ENCODE data around the gene TPSG1. TPM values are rescaled to one million over a fixed set of nuclear protein-coding genes. Genes with fewer than 3 reads are reported as not detected.

The TPSG1 gene
- total and polyA plus RNA-seq, 2 of the 13 experiments (the other 11 are each of a cell fraction or from before 2014, with no cell fraction given) = not detected

DNA sequence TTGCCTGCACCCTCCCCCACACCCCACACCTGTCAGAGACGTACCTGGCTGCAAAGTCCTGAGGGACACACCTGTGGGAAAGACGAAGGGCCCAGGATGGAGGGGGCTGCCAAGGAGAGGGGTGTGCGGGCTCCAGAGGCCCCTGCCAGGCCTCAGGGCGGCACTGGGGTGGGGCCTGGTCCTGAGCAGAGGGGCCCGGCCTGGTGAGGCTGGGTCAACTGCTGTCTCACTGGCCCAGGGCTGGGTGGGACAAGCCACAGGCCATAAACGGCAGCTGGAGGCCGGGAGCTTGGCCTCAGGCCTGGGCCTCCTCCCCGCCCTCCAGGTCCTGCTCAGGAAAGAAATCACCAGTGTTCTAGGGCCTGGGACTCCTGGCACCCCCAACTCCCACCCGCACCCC is 510 bp downstream of the TPSG1 start:
- Histone ChIP-seq H3K27ac (ENCODE audit: extremely low read length, insufficient read depth, low read length) (no peak overlapping the region), H3K4me1 (ENCODE audit: insufficient read depth, low read length) (peaks cover 10% of the 10 kb centered on the region), H2AFZ (ENCODE audit: low read length) (no peak overlapping the region), H3K9me3 (ENCODE audit: low read length) (no peaks in the 10 kb centered on the region), H3K4me3 (replicated peaks in 1 of 3; ENCODE audit: insufficient read depth in 1 of 3, low read depth in 2 of 3, low read length in 3 of 3) (no peak overlapping the region), H4K20me1 (ENCODE audit: insufficient read depth, low read length) (no peaks in the 10 kb centered on the region), H3K36me3 (replicated peaks in 1 of 2; ENCODE audit: control insufficient read depth in 1 of 2, insufficient read depth in 2 of 2, low read length in 2 of 2) (no peaks in the 10 kb centered on the region), H3K9ac (ENCODE audit: insufficient read depth, low read depth, low read length) (no peak overlapping the region), H3K4me2 (ENCODE audit: low read depth, low read length) (no peak overlapping the region), H3K27me3 (ENCODE audit: control insufficient read depth in 1 of 2, insufficient read depth in 2 of 2, low read length in 2 of 2) (peaks cover 10 to 44% of the 10 kb centered on the region in 2 experiments; a peak in 4 of 5 replicates), H3K79me2 (ENCODE audit: insufficient read depth, low read length) (no peaks in the 10 kb centered on the region)
- DNase-seq (ENCODE audit: low spot score) = no peak
- ChIA-PET POLR2A (interaction anchor here (0.6 kb wide), 1 partner anchor 18 kb away, joined by 4 read pairs; no protein-coding TSS in a partner anchor), CTCF (ENCODE audit: low intra/inter-chr PET ratio, low total read pairs) (no interaction called here)
- in situ Hi-C loops (cut with HindIII; ENCODE audit: extremely low pct_ligation_motif_present, low pct_unique_long_range_greater_than_20kb) = loop anchor here (25.0 kb wide), 1 partner anchor 412 kb away; the partner anchor contains the start of gene GNG13
- intact Hi-C loops (cut with micrococcal nuclease; ENCODE audit: unreplicated experiment) = no loop called here
- FAIRE-seq = no peak
- no peak for ATAC-seq
- 7% methylated on average over 3 of the region's 9 CpGs for WGBS (ENCODE audit: low lambda C conversion rate)
- BruUV-seq (replicated peaks) = no TSS peak
- no peak for TF ChIP-seq STAT5B (CRISPR knock-in tag; IDR thresholded peaks at IDR 0.05)
- TF ChIP-seq FIP1L1 (IDR thresholded peaks at IDR 0.05; ENCODE audit: borderline replicate concordance, insufficient read depth, low read depth, low read length) = no peak
- TF ChIP-seq, protein P1, sequence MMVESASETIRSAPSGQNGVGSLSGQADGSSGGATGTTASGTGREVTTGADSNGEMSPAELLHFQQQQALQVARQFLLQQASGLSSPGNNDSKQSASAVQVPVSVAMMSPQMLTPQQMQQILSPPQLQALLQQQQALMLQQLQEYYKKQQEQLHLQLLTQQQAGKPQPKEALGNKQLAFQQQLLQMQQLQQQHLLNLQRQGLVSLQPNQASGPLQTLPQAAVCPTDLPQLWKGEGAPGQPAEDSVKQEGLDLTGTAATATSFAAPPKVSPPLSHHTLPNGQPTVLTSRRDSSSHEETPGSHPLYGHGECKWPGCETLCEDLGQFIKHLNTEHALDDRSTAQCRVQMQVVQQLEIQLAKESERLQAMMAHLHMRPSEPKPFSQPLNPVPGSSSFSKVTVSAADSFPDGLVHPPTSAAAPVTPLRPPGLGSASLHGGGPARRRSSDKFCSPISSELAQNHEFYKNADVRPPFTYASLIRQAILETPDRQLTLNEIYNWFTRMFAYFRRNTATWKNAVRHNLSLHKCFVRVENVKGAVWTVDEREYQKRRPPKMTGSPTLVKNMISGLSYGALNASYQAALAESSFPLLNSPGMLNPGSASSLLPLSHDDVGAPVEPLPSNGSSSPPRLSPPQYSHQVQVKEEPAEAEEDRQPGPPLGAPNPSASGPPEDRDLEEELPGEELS (CRISPR knock-in tag; IDR thresholded peaks at IDR 0.05) = no peak
- TF ChIP-seq HNRNPUL1 (IDR thresholded peaks at IDR 0.05; ENCODE audit: low read depth, low read length) = no peak
- TF ChIP-seq ZNF333 (CRISPR knock-in tag; IDR thresholded peaks at IDR 0.05; ENCODE audit: borderline replicate concordance) = no peak
- TF ChIP-seq ATM (IDR thresholded peaks at IDR 0.05; ENCODE audit: borderline replicate concordance) = no peak
- TF ChIP-seq EEA1 (CRISPR knock-in tag; IDR thresholded peaks at IDR 0.05; ENCODE audit: borderline replicate concordance) = no peak
- no peak for TF ChIP-seq KDM6A (CRISPR knock-in tag; IDR thresholded peaks at IDR 0.05; ENCODE audit: low read depth)
- TF ChIP-seq, protein P2, sequence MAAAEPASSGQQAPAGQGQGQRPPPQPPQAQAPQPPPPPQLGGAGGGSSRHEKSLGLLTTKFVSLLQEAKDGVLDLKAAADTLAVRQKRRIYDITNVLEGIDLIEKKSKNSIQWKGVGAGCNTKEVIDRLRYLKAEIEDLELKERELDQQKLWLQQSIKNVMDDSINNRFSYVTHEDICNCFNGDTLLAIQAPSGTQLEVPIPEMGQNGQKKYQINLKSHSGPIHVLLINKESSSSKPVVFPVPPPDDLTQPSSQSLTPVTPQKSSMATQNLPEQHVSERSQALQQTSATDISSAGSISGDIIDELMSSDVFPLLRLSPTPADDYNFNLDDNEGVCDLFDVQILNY (CRISPR knock-in tag; conservative IDR thresholded peaks at IDR 0.05) = no peak
- TF ChIP-seq MAZ (IDR thresholded peaks at IDR 0.05; ENCODE audit: borderline replicate concordance, low read depth, low read length) = no peak
- TF ChIP-seq MAZ (CRISPR knock-in tag; IDR thresholded peaks at IDR 0.05; ENCODE audit: low read depth) = no peak
- TF ChIP-seq, protein P3, sequence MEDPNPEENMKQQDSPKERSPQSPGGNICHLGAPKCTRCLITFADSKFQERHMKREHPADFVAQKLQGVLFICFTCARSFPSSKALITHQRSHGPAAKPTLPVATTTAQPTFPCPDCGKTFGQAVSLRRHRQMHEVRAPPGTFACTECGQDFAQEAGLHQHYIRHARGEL (CRISPR knock-in tag; IDR thresholded peaks at IDR 0.05) = no peak
- TF ChIP-seq ZNF547 (CRISPR knock-in tag; IDR thresholded peaks at IDR 0.05) = no peak
- TF ChIP-seq, protein P4, sequence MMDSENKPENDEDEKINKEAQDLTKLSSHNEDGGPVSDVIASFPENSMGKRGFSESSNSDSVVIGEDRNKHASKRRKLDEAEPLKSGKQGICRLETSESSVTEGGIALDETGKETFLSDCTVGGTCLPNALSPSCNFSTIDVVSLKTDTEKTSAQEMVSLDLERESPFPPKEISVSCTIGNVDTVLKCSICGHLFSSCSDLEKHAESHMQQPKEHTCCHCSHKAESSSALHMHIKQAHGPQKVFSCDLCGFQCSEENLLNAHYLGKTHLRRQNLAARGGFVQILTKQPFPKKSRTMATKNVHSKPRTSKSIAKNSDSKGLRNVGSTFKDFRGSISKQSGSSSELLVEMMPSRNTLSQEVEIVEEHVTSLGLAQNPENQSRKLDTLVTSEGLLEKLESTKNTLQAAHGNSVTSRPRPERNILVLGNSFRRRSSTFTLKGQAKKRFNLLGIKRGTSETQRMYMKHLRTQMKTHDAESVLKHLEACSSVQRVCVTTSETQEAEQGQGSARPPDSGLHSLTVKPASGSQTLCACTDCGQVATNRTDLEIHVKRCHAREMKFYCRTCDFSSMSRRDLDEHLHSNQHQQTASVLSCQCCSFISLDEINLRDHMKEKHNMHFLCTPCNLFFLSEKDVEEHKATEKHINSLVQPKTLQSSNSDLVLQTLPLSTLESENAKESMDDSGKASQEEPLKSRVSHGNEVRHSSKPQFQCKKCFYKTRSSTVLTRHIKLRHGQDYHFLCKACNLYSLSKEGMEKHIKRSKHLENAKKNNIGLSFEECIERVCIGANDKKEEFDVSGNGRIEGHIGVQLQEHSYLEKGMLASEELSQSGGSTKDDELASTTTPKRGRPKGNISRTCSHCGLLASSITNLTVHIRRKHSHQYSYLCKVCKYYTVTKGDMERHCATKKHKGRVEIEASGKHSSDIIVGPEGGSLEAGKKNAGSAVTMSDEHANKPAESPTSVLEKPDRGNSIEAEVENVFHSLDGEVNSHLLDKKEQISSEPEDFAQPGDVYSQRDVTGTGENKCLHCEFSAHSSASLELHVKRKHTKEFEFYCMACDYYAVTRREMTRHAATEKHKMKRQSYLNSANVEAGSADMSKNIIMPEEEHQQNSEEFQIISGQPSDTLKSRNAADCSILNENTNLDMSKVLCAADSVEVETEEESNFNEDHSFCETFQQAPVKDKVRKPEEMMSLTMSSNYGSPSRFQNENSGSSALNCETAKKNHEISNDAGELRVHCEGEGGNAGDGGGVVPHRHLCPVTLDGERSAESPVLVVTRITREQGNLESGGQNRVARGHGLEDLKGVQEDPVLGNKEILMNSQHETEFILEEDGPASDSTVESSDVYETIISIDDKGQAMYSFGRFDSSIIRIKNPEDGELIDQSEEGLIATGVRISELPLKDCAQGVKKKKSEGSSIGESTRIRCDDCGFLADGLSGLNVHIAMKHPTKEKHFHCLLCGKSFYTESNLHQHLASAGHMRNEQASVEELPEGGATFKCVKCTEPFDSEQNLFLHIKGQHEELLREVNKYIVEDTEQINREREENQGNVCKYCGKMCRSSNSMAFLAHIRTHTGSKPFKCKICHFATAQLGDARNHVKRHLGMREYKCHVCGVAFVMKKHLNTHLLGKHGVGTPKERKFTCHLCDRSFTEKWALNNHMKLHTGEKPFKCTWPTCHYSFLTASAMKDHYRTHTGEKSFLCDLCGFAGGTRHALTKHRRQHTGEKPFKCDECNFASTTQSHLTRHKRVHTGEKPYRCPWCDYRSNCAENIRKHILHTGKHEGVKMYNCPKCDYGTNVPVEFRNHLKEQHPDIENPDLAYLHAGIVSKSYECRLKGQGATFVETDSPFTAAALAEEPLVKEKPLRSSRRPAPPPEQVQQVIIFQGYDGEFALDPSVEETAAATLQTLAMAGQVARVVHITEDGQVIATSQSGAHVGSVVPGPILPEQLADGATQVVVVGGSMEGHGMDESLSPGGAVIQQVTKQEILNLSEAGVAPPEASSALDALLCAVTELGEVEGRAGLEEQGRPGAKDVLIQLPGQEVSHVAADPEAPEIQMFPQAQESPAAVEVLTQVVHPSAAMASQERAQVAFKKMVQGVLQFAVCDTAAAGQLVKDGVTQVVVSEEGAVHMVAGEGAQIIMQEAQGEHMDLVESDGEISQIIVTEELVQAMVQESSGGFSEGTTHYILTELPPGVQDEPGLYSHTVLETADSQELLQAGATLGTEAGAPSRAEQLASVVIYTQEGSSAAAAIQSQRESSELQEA (CRISPR knock-in tag; IDR thresholded peaks at IDR 0.05; ENCODE audit: not compliant biosample characterization) = no peak

Data from HepG2 (cell line).